OCI-LY1 (cell line): ENCODE measurements around the gene CDC25C.

Source experiments
- H2AFZ ChIP-seq: fragments of 200-600 bp; sonication (generic), shearing (Covaris generic); 2 replicates; pipeline ENCODE4 v1.6.0; 2014; ENCODE audit warnings: antibody characterized with exemption, mild to moderate bottlenecking, low read length
- H3F3A ChIP-seq: fragments of 200-600 bp; sonication (generic), shearing (Covaris generic); 2 replicates; pipeline ENCODE4 v1.6.0; 2014; ENCODE audit warnings: mild to moderate bottlenecking, antibody characterized with exemption, low read length, moderate library complexity; ENCODE audit not compliant: insufficient read depth
- H3K27ac ChIP-seq: fragments of 200-600 bp; sonication (generic); 2 replicates; pipeline ENCODE4 v1.5.1; 2014; ENCODE audit warnings: low read length, mixed run types, mild to moderate bottlenecking, low read depth; ENCODE audit not compliant: poor library complexity, severe bottlenecking
- H3K27me3 ChIP-seq: fragments of 200-600 bp; sonication (generic); 2 replicates; pipeline ENCODE4 v1.6.0; 2014; ENCODE audit warnings: antibody characterized with exemption, mild to moderate bottlenecking, low read length, moderate library complexity; ENCODE audit not compliant: insufficient read depth
- H3K36me3 ChIP-seq: fragments of 200-600 bp; sonication (generic); 2 replicates; pipeline ENCODE4 v1.6.1; 2014; ENCODE audit warnings: mild to moderate bottlenecking, antibody characterized with exemption, low read length, moderate library complexity, mixed read lengths; ENCODE audit not compliant: insufficient read depth
- H3K4me1 ChIP-seq: fragments of 200-600 bp; sonication (generic); 2 replicates; pipeline ENCODE4 v1.5.1; 2014; ENCODE audit warnings: mild to moderate bottlenecking, low read length, moderate library complexity; ENCODE audit not compliant: insufficient read depth, severe bottlenecking
- H3K4me2 ChIP-seq: fragments of 200-600 bp; sonication (generic), shearing (Covaris generic); 2 replicates; pipeline ENCODE4 v1.6.1; 2014; ENCODE audit warnings: low read length
- H3K4me3 ChIP-seq: fragments of 200-600 bp; sonication (generic); 2 replicates; pipeline ENCODE4 v1.5.1; 2014; ENCODE audit warnings: low read length, low read depth, mild to moderate bottlenecking, mixed read lengths; ENCODE audit not compliant: poor library complexity, severe bottlenecking
- H3K79me2 ChIP-seq: fragments of 200-600 bp; shearing (Covaris generic); 2 replicates; pipeline ENCODE4 v1.6.1; 2016; ENCODE audit warnings: mixed run types, low read length, mixed read lengths; ENCODE audit not compliant: insufficient read depth
- H3K9ac ChIP-seq: fragments of 200-600 bp; sonication (generic), shearing (Covaris generic); 2 replicates; pipeline ENCODE4 v1.6.1; 2014; ENCODE audit warnings: mild to moderate bottlenecking, low read length, mixed read lengths
- H3K9me2 ChIP-seq: fragments of 200-600 bp; sonication (generic), shearing (Covaris generic); 2 replicates; pipeline ENCODE4 v1.6.1; 2014; ENCODE audit warnings: low read depth, mild to moderate bottlenecking, low read length, mixed read lengths
- H3K9me3 ChIP-seq: fragments of 200-600 bp; shearing (Covaris generic); 2 replicates; pipeline ENCODE4 v1.6.1; 2014; ENCODE audit warnings: low read length, mixed read lengths
- H4K20me1 ChIP-seq: fragments of 200-600 bp; sonication (generic), shearing (Covaris generic); 2 replicates; pipeline ENCODE4 v1.6.0; 2016; ENCODE audit warnings: mild to moderate bottlenecking, low read length; ENCODE audit not compliant: insufficient read depth
- CTCF ChIP-seq: fragments of 200-600 bp; sonication (generic), shearing (Covaris generic); IDR thresholded peaks from 2 replicates; pipeline ENCODE4 v1.5.1; 2017; ENCODE audit warnings: mild to moderate bottlenecking, antibody characterized with exemption, low read length, moderate library complexity, mixed read lengths
- EZH2 ChIP-seq: fragments of 200-600 bp; sonication (generic), shearing (Covaris generic); IDR thresholded peaks from 2 replicates; pipeline ENCODE4 v1.8.0; 2017; ENCODE audit warnings: borderline replicate concordance, mixed run types, mild to moderate bottlenecking, antibody characterized with exemption, low read length, moderate library complexity, mixed read lengths

CDC25C gene

DNA sequence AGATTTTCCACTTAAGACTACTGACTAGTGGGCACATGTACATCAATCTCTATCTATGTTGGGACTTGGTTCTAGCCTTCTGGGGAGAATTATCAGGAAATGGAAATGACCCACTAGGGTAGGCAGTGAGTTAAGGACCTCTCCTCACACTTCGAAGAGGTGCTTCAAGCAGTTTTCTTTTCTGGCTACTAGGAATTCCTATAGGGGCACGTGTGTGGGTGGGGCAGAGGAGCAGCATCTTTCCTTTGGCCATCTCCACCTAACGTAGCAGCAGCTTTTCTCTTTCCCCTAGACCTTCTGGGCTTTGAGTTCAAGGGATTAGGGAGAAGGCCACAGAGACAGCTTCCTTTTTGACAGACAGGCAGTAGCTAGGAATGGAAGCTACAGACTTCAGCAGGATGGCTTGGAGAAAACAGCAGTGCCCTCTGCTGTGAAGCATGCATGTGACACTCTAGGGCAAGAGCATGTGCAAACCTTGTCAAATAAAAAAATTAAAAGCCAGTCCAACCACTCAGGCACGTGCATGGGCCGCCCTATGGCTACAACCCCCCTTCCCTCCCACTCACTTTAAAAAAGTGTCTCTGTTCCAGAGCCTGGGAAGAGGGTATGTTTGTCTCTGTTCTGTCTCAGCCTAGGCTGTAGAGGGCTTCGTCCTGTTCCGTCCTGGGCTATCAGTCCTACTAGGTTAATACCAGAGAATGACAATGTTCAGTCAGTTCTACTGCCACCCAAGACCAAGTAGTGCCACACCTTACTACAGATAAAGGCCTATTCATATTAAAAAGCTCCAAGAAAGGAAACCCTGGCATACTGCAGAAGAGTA lies 48.5 kb downstream of the CDC25C start:
- no peaks in the 10 kb centered on the region for H3K27me3 ChIP-seq
- H3K9ac ChIP-seq, result no peak overlapping the region
- no peak overlapping the region for H3K4me2 ChIP-seq
- no peaks in the 10 kb centered on the region for H3K9me3 ChIP-seq
- no peaks in the 10 kb centered on the region for H3F3A ChIP-seq
- no peaks in the 10 kb centered on the region for H3K79me2 ChIP-seq
- no peaks in the 10 kb centered on the region for H3K9me2 ChIP-seq
- H3K27ac ChIP-seq, result no peak overlapping the region
- no peaks in the 10 kb centered on the region for H3K4me1 ChIP-seq
- H3K4me3 ChIP-seq, result no peak overlapping the region
- no peak overlapping the region for H2AFZ ChIP-seq
- no peaks in the 10 kb centered on the region for H4K20me1 ChIP-seq
- H3K36me3 ChIP-seq, result peaks cover 36% of the 10 kb centered on the region
- TF ChIP-seq EZH2, result no peak
- TF ChIP-seq CTCF, result peak; percentile 58

- H3K9ac ChIP-seq, result no peak overlapping the region
Measured at GRCh38 chr5:138280915-138281314, 50.7 kb downstream of the CDC25C start.

GRCh38 chr5:138276402-138277054 lies 55.1 kb downstream of the CDC25C start:
- Histone ChIP-seq H3K9me2 (no peaks in the 10 kb centered on the region), H3K4me1 (peaks cover 8% of the 10 kb centered on the region)

More at GRCh38 chr5:138280915-138281314, 50.7 kb downstream of the CDC25C start:
- H3K27ac ChIP-seq, result no peak overlapping the region
- H3K27me3 ChIP-seq, result no peaks in the 10 kb centered on the region
- H4K20me1 ChIP-seq, result no peaks in the 10 kb centered on the region
- H3K9me2 ChIP-seq, result no peaks in the 10 kb centered on the region
- no peak overlapping the region for H2AFZ ChIP-seq
- no peak overlapping the region for H3K4me3 ChIP-seq
- peaks cover 26% of the 10 kb centered on the region for H3K36me3 ChIP-seq
- no peaks in the 10 kb centered on the region for H3K79me2 ChIP-seq
- TF ChIP-seq CTCF, result no peak
- no peak for TF ChIP-seq EZH2
- no peaks in the 10 kb centered on the region for H3K4me1 ChIP-seq
- no peaks in the 10 kb centered on the region for H3K9me3 ChIP-seq
- H3K4me2 ChIP-seq, result no peak overlapping the region
- H3F3A ChIP-seq, result no peaks in the 10 kb centered on the region

More at GRCh38 chr5:138276402-138277054, 55.1 kb downstream of the CDC25C start:
- no peaks in the 10 kb centered on the region for H3K27me3 ChIP-seq
- TF ChIP-seq EZH2 (no peak), CTCF (no peak)
- H3K27ac ChIP-seq, result no peak overlapping the region
- H3K4me2 ChIP-seq, result no peak overlapping the region
- H3K36me3 ChIP-seq, result no peaks in the 10 kb centered on the region
- H3K9me3 ChIP-seq, result no peaks in the 10 kb centered on the region
- no peak overlapping the region for H3K4me3 ChIP-seq
- H2AFZ ChIP-seq, result no peak overlapping the region
- no peak overlapping the region for H3K9ac ChIP-seq
- H3K79me2 ChIP-seq, result no peaks in the 10 kb centered on the region
- H4K20me1 ChIP-seq, result no peaks in the 10 kb centered on the region
- H3F3A ChIP-seq, result no peaks in the 10 kb centered on the region
